GM03348 (cell line): ENCODE data around the gene GSK3B.

Source experiments
- DNase-seq: peaks from one replicate; pipeline ENCODE4 v3.0.0; 2012; ENCODE audit warnings: low spot score

The GSK3B gene

DNA sequence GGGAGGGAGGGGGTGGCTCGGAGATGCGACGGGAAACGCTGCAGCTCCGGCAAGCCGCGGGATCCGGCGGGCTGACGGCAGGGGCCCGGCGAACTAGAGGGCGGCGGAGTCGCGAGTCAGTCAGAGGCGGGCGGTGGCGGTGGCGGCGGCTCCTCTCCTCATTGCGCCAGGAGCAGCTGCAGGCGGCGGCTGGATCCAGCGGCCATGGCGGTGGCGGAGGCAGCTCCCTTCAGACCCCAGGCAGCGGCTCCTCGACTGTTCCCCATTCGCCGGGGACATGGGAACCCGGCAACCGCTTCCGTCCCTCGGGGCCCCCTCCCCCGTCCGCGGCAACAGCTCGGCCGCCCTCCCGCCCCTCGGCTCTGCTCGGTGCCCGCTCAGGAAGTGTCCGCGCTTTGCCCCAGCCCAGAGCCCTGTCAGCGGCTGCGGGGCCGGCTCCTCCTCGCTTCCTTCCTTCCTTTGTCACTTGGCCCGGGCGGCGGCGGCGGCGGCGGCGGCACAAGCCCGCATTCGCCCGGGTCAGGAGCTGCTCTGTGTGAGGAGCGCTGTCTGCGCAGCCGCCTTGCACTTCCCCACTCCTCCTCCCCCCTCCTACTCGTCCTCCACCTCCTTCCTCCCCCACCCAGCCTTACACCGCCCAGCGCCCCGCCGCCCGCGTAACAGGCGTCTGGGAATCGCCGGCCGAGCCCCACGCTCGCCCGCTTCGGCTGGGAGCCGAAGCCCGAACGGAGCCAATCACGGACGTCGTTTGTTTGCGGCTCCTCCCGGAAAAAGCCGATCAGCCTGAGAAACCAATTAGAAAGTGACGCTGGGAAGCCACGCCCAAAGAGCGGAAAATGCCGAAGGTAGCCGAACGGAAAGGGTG, at the start of gene GSK3B:
Gene GSK3B, minus strand, starts transcription at position 537 of the 865 bp plus-strand sequence. CDS start 1,013 bp downstream, outside the sequence.
- DNase-seq, result peak; percentile 96

DNA sequence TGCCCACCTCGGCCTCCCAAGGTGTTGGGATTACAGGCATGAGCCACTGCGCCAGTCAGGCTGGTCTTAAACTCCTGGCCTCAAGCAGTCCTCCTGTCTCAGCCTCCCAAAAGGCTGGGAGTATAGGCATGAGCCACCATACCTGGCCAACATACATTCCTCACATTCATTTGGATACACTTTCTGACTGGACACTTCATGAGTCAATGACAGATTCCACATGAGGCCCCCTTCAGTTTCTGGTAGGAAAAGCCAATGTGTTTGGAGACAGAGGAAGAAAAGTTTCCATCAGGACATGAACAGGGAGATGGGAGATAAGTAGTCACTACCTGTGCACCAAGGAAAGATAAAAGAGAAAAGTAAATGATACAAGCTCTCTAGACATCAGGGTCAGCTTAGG, 49.4 kb upstream of the GSK3B start:
- no peak for DNase-seq

DNA sequence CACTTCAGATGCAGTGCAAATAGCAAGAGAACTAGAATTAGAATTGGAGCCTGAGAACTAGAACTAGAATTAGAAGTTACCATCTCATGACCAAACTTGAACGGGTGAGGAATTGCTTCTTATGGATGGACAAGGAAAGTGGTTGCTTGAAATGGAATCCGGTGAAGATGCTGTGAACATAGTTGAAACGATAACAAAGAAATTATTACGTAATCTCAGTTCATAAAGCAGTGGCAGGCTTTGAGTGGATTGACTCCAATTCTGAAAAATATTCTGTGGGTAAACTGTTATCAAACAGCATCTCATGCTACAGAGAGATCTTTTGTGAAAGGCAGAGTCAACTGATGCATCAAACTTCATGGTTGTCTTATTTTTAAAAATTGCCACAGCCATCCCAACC, 48.0 kb upstream of the GSK3B start:
- no peak for DNase-seq

DNA sequence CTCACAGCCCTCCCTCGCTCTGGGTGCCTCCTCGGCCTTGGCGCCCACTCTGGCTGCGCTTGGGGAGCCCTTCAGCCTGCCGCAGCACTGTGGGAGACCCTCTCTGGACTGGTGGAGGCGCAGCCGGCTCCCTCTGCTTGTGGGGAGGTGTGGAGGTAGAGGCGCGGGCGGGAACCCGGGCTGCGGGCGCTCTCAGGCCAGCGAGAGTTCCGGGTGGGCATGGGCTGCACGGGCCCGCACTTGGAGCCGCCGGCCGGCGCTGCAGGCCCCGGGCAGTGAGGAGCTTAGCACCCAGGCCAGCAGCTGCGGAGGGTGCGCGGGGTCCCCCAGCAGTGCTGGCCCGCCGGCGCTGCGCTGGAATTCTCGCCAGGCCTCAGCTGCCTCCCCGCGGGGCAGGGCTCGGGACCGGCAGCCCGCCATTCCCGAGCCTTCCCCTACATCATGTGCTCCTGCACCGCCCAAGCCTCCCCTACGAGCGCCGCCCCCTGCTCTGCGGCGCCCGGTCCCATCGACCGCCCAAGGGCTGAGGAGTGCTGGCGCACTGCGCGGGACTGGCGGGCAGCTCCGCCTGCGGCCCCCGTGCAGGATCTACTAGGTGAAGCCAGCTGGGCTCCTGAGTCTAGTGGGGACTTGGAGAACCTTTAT, 46.0 kb upstream of the GSK3B start:
- no peak for DNase-seq

DNA sequence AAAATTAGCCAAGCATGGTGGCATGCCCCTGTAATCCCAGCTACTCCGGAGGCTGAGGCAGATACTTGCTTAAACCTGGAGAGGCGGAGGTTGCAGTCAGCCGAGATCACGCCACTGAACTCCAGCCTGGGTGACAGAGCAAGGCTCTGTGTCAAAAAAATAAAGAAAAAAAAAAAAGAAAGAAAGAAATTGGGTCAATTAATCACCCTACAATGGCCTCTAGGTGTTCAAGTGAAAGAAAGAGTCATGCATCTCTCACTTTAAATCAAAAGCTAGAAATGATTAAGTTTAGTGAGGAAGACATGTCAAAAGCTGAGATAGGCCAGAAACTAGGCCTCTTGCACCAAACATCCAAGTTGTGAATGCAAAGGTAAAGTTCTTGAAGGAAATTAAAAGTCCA, 44.9 kb upstream of the GSK3B start:
- DNase-seq, result no peak

DNA sequence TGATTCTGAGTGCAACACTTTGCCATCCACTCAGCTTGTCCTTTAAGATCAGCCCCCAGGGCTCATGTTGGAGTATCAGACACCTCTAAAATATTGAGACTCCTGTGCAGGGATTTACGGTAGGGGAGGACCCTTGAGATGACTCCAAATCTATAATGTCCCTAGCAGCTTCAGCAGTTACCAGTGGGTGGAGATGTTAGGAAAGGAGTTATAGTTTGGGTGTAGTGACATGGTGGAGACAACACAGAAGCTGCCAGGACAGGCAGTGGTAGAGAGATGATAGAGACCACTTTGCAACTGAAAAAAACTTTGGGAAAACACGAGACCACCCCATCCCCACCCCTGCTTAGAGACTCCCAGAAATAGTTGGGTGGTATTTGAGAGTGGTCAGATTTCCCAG, 43.3 kb upstream of the GSK3B start:
- no peak for DNase-seq

DNA sequence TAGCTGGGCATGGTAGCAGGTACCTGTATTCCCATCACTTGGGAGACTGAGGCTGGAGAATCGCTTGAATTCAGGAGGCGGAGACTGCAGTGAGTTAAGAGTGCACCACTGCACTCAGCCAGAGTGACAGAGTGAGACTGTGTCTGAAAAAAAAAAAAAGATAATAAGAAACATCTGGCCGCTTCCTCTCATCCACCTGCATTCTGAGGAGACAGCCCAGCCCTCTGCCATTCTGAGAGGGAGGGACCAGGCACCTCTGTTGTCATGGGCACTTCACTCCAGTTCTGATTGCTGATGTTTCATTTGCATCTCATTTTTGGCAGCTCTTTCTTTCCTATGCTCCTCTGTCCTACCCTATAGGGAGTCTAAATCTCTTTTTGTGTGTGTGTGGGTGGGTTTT, 36.4 kb upstream of the GSK3B start:
- no peak for DNase-seq

DNA sequence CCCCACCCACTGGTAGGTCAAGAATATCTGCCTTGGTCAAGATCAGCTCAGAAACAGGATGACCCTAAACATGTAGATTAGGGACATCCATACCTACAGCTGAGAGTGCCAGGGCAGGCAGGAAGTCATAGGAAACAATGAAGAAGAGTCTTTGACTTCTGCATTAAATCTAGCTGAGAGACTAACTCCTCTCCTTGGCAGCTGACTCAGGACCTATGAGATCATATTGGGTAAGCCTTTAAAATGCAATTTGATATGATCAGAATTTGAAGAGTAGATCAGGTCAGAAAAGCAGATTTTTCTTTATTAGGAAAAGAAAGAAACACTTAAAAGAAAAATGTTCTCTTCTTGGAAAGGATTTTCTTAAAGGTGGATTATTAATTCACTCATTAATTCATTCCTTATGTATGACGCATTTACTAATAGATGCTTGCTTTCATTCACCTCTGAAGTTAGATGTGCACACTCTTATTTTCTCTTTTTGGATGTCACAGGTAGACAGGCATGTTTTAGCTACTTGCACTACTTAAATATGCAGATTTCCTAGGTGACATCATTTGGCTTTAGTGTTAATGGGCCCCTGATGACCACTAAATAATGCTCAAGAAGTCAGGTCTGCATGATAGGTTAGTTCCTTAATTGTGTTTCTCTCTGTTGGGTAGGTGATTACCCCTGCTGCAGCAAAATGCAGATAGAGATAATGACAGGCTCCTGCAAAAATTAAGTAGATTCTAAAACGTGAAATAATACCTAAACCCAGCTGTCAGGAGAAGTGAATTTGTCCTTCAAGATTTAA, 35.7 kb upstream of the GSK3B start:
- peak; percentile 34 for DNase-seq

DNA sequence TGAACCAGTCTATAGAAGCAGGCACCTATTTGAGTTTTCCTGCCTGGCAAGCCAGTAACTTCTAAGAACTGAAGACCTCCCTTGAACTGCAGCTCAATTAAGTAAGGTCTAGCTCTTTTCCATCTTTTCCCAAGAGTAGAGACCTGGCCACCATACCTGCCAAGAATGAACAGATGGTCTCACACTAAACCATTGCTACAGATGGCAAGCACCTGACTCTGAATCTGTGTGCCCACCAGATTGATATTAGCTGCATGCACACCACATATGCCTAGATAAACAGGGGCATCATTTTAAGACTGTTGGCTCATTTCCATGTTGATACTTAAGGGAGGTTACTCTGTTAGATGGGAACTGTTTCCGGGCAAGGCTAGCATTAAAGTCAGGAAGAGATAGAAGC, 34.8 kb upstream of the GSK3B start:
- DNase-seq, result no peak

DNA sequence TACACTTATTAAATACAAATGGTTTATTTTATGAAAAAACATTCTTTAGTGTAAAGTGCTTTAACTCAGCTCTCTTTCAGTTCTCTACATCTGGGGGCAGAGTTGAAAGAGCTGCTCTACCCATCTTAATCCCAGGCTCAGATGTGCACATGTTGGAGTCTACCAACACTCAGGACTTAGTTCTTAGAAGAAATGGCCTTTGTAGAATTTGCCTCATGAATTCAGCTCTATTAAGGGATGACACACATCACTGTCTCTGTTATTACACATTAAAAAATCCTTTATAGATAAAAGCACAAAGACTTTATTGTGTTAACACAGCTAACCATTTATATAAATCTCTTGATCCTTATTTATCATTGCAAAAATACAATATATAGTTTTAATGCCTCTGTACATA, 31.7 kb upstream of the GSK3B start:
- DNase-seq, result no peak

DNA sequence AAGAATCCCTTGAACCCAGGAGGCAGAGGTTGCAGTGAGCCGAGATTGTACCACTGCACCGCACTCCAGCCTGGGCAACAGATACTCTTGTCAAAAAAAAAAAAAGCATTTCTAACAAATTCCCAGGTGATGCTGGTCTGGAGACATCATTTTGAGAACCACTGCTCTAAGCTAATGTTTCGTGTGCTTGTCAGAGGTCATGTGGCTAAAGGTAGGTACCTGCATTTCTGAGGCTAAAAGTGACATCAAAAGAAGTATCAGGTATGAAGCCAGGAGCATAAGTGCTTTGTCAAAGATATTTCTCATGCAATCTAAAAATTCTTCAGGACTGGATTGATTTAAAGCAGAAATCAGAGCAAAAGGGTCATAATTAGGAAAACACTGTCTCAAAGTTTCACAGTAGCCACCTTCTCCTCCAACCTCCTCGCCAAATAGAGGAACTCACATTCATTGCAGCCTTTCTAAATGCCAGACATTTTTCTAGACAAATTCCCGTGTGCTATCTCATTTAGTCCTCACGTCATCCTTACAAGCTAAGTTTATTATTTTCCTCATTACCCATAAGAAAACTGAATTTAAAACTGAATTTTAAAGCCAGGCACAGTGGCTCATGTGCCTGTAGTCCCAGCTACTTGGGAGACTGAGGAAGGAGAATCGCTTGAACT, 25.7 kb upstream of the GSK3B start:
- DNase-seq, result no peak

DNA sequence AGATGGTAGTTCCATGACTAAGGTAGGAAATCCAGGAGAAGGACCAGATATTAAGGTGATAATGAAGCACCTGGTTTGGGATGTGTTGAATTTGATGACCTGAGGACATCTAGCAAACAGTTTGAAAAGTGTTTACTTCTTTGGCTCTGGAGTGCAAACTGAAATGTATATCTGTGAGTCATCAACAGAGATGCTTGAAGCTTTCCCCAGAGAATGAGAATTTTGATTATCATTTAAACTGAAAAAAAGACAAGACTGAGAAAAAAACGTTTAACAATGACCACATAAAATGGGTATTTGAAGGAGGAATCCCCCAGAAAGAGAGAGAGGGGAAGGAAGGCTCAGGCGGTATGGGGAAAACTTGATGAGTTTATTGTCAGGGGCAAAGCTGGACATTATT, 20.7 kb upstream of the GSK3B start:
- DNase-seq, result no peak

DNA sequence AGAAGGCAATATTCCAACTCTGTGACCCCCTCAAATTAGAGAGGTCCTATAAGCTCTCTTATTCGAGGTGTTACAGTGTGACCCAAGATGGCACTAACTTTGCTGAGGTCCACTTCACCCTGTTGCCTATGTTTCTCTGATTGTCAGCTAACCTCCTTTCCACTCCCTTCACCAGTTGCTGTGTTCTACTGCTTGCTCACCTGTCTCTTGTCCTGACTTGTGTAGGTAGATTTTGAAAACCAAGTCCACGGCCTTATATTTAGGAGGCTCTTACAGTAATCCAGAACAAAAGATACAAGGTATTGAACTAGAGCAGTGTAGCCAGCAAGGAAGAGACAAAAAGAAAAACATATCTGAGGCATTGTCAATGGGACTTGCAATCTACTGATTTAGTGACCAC, 20.1 kb upstream of the GSK3B start:
- no peak for DNase-seq

DNA sequence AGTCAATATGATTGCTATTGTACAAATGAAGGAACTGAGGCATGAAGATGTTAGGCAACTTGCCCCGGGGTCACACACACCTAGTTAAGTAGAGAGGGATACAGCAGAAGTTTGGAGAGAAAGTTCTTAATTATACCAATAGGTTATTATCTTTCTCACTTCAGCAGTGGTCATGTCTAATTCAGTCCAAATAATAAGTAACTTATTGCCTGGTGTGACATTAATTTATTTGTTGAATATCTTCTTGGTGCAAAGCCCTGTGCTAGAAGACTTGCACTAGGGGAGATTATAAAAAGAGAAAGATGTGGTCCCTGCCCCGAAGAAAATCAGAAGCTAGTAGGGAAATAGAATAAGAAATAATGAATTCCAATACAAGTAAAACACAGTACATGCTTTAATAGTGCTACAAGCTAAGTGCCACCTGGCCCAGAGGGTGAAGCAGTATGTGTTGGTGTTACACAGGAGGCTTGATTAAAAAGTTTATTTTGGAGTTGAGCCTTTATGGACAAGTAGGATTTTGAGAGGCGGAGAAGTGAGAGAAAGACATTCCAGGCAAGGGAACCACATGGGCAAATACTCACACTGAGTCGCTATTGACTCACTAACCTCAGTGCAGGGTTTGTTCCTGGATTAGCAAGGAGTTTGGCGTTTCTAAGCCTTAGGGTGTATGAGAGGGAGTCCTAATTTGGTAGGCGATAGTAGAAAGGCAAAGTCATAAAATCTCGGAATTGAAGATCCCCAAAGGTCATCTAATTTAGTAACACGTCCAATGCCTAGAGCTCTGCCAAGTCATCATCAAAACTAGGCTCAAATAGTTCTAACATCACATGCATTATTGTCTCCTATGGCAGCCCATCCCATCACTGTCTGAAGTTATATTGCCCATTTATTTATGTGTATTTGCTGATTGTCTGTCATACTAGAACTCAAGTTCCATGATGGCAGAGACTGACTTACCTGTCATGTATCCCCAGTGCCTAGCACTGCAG, 19.2 kb upstream of the GSK3B start:
- DNase-seq, result peak; percentile 73

DNA sequence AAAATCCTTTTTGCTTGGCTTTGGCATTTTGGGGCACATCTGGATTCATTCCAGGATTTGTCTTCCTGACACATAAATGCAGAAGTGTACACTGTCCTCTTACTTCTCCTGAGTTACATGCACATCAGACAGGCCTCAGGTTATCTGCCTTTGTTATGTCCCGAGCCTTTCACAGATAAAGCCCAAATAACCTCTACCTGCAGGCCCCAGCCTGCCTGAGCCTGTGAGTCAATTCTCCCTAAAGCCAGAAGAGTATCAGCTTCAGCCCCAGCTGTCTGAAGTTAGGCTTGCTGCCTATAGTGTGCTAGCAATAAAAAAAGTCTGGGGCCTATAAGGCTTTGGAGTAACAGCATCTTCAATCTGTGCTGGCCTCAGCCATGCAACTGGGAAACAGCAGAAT, 17.7 kb upstream of the GSK3B start:
- DNase-seq, result no peak

DNA sequence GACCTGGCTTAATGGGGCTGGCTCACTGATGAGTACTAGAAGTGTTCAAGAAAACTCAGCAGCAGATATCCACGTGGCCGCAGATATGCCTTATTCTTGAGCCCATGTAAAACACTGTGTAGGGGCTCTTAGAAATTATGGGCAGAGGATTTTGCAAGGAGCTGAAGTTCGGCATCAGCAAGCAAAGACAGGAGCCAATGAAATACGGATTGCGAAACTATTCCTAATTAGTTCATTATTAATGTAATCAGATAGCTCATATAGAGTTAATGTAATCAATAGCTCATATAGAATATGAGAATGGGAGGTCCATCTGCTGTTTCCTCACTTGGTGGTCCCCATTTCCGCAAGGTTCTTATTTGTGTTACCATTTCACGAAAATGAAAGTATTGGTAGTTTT, 9.0 kb upstream of the GSK3B start:
- no peak for DNase-seq

DNA sequence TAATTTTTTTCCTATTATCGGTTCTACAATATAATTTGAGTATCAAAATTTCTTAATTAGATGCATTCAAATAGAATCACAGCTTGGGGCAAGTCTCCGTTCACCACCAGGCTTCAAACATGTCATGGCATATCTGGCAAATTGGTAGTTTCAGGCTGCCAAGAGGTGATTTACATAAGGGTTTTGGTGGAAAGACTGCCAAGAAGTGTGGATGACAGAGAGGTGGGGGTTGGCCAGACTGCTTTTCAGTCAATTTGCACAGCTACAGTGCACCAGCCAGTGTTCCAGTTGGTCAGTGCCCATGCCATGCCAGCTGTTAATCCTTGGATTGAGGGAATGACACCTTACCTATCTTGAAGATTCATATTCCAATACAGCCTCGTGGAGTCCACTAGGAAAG, 8.4 kb upstream of the GSK3B start:
- no peak for DNase-seq

DNA sequence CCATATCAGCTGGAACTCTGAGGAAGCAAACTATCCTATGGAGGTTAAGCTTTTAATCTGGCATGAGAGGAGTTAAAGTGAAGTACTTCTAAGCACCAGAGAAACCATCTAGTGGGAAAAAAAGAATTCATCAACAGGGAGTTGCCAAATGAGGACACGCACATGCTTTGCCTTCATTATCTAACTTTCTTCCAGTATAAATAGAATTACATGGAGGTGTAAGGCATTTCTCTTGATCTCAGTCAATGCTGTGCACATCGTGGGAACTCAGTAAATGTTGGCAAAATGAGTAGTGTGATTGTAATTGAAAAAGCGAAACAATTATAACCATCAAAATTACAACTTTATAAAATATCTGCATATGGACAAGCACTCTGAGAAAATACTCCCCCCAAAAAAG, 8.0 kb upstream of the GSK3B start:
- no peak for DNase-seq

DNA sequence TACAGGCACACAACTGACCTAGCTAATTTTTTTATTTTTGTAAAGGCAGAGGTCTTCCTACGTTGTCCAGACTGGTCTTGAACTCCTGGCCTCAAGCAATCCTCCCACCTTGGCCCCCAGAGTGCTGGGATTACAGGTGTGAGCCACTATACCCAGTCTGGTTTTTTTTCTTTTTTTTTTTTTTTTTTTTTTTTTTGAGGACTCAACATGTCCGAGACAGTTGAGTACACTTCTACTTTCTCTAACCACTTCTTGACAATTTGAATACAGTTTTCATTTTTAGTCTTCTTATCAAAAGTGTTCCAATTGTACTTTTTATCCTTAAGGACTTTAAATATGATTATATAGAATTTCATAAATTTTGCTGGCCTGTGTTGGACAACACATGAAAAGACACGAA, 7.4 kb upstream of the GSK3B start:
- no peak for DNase-seq

DNA sequence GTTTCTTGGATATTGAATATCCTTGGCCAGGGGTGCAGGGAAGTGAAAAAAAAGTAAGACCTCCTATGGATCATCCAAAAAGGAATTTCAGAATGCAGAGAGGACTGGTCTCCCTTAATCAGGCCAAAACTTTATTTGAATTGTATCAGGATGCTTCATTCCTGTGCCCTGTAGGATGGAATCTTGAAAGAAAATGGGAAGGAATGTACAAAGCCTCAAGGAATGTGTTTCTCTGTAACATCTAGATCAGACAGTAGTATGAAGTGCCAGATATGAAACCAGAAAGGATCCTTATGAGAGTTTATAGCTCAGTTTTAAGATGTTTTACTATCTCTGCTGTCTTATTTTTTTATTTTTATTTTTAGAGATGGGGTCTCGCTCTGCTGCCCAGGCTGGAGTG, 6.5 kb upstream of the GSK3B start:
- peak; percentile 66 for DNase-seq

DNA sequence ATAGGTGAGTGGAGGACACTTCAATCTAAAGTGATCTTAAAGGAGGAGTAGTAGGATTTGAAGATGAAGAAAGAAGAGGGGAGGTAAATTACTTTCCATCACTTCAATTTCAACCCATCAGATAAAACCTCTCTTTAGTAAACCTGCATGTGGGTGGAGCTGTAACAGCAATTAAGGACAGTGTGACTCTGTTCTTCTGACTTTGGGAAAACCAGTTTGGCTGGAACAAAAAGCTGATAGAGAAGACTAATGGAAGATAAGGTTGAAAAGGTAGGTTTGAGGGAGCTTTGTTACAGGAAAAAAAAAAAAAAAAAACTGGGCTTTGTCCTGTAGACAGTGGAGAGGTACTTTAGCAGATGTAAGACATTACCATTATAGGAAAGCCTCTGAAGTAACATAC, 4.5 kb upstream of the GSK3B start:
- no peak for DNase-seq
